Retinal pigment epithelial cell (primary cell): ENCODE results near the gene USP19.

Experiments used
- DNase-seq: peaks from one replicate; pipeline ENCODE4 v3.0.0-alpha.2; 2010; ENCODE audit warnings: low read depth
- H3K4me3 ChIP-seq: 2 replicates; pipeline ENCODE4 v1.5.1; 2011; ENCODE audit warnings: mild to moderate bottlenecking, low read length, control low read depth, moderate library complexity
- TF ChIP-seq, protein P1 (sequence below): conservative IDR thresholded peaks from 2 replicates; pipeline ENCODE4 v1.5.1; 2011; ENCODE audit warnings: low read depth, low read length, control low read depth, inconsistent platforms

USP19 gene

DNA sequence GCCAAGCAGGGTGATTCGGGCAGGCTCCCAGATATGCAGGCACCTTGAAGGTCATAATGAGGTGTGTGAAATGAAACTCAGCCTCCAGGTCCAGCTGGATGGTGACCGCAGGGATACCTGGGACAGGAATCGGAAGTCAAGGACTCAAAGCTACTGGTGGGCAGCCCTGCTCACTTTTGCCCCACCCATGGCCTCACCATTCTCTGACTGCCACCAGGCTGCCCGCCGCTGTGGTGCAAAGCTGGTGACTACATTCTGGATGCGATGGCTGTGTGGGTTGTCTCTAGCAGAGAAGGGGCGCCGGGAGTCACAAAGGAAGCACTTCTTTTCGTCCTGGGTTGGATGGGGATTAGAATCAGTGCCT is 11.4 kb upstream of the USP19 start:
- TF ChIP-seq, protein P1, sequence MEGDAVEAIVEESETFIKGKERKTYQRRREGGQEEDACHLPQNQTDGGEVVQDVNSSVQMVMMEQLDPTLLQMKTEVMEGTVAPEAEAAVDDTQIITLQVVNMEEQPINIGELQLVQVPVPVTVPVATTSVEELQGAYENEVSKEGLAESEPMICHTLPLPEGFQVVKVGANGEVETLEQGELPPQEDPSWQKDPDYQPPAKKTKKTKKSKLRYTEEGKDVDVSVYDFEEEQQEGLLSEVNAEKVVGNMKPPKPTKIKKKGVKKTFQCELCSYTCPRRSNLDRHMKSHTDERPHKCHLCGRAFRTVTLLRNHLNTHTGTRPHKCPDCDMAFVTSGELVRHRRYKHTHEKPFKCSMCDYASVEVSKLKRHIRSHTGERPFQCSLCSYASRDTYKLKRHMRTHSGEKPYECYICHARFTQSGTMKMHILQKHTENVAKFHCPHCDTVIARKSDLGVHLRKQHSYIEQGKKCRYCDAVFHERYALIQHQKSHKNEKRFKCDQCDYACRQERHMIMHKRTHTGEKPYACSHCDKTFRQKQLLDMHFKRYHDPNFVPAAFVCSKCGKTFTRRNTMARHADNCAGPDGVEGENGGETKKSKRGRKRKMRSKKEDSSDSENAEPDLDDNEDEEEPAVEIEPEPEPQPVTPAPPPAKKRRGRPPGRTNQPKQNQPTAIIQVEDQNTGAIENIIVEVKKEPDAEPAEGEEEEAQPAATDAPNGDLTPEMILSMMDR: no peak
- no peak for DNase-seq
- H3K4me3 ChIP-seq: peak overlapping the region; percentile 64

DNA sequence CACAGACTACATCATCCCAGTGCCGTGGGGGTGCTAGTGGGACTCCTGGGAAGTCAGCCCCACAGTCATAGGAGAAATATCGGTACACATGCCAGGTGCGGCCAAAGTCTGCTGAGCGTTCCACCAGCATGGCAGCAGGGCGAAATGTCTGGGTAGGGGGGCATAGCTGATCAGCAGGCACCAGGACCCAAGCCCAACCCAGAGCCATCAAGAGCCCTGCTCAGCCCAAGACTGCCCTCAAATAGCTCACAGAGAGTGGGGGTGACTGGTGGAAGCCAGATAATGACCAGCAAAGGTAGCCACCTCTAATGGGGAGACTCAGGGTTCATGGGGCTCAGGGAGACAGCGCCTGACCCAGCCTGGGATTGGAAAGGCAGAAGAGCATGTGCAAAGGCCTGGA is 11.0 kb upstream of the USP19 start:
- H3K4me3 ChIP-seq: peak overlapping the region; percentile 64
- TF ChIP-seq, protein P1: no peak
- DNase-seq: no peak

DNA sequence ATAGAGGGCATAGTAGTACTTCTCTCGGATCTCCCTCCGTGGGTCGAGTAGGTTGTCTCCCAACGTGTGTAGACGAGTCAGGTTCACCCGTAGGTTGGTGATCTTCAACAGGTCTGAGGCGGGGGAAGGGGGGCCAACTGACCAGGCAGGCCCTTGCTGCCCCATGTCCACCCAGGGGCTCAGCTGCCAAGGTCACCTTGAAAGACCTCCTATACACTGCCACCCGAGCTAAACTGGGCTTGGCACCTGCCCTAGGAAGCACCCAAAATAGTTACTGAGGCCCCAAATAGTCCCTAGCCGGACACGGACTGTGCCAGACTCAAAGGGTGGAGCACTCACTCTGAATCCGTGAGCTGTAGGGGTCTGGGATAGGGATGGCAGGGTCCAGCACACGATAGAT is 10.4 kb upstream of the USP19 start:
- no peak for DNase-seq
- TF ChIP-seq, protein P1: no peak
- H3K4me3 ChIP-seq: no peak overlapping the region

DNA sequence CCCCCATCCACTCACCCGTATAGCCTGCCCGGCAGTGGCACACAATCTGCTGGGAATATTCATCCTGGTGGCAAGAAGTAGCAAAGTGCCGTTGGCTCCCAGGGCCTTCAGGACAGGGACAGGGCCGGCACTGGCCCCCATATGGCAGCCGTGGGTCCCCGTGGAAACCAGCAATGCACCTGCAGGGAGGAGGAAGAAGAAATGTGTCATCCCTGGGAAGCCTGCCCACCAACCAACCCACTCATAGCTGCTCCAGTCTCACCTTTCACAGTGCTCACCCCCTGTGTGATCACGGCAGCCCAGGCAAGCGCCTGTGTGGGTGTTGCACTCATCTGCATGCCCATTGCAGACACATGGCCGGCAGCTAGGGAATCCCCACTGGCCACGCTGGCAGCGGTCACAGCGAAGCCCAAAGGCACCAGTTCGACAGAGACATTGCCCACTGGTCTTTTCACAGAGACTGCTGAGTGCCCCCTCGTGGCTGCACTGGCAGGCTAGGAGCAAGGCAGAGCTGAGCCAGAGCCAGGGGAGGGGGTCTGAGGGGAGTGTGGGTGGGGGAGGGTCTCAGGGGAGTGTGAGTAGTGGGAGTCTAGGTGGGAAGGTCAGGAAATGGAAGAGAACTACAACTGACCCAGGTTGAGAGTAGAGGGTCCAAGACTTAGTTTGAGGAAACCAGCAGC is 4.5 kb upstream of the USP19 start:
- TF ChIP-seq, protein P1: no peak
- H3K4me3 ChIP-seq: no peak overlapping the region
- no peak for DNase-seq

- no peak for DNase-seq
- H3K4me3 ChIP-seq: no peak overlapping the region
- TF ChIP-seq, protein P1: no peak
These were observed 3.6 kb upstream of the USP19 start for GRCh38 chr3:49124203-49124602.

- DNase-seq: no peak
- TF ChIP-seq, protein P1: no peak
- H3K4me3 ChIP-seq: no peak overlapping the region
These were observed 3.1 kb upstream of the USP19 start for GRCh38 chr3:49123687-49124086.

- TF ChIP-seq, protein P1: no peak
- no peak overlapping the region for H3K4me3 ChIP-seq
- DNase-seq: no peak
These were observed 2.4 kb upstream of the USP19 start for GRCh38 chr3:49122886-49123545.
